Anterior cingulate cortex (tissue), 58 donors: Measurements from ENCODE around the gene HS2ST1.
A peak's percentile ranks its signal among the peaks of the same experiment; 100 is the strongest.
"Not testable (repeated sequence)": the region's sequence is repeated elsewhere in the genome, so short reads cannot be mapped to it uniquely, and the experiment has no call there.

Experiments
- DNase-seq, 58 donors: peaks; one replicate each; lab custom pipeline; 2025; lab: John Stamatoyannopoulos, UW

Gene HS2ST1

DNA sequence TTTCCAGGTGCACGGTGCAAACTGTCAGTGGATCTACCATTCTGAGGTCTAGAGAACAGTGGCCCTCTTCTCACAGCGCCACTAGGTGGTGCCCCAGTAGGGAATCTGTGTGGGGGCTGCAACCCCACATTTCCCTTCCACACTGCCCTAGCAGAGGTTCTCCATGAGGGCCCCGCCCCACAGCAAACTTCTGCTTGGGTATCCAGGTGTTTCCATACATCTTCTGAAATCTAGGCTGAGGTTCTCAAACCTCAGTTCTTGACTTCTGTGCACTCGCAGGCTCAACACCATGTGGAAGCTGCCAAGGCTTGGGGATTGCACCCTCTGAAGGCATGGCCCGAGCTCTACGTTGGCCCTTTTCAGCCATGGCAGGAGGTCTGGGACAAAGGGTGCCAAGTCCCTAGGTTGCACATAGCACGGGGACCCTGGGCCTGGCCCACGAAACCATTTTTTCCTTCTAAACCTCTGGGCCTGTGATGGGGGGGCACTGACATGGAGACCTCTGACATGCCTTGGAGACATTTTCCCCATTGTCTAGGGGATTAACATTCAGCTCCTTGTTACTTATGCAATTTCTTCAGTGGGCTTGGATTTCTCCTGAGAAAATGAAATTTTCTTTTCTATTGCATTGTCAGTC, 10.0 kb downstream of the HS2ST1 start:
- DNase-seq, result no peak

DNA sequence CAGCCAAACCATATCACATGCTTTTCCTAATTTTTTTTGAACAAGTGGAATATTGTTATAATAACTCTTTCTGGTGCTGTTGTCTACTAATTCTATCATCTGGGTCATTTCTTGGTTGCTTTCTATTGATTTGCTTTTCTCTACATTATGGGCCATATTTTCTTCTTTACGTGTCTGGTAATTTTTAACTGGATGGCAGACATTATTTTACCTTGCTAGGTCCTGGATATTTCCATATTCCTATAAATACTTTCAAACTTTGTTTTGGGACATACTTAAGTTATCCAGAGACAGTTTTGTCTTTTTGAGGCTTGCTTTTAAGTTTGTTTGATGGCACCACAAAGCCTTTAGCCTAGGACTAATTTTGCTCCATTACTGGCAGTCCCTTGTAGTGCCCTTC, 11.3 kb downstream of the HS2ST1 start:
- no peak for DNase-seq

DNA sequence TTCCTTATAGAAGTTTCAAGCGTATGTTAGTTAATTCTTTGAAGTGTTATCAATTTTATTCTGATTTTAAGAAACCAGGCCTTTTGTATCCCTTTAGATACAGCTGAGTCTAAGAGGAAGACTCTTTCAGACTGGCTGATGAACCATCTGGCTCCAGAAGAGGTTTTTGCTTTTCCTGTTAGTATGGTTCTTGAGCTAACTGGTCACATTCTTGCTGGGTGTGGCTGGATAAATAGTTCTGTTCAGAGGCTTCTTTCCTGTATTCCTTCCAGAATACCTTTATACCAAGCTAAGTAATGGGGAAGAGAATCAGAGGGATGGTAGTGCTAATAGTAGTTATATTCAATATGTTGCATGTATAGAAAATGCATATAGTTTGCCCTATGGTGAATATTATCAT, 12.4 kb downstream of the HS2ST1 start:
- no peak for DNase-seq

DNA sequence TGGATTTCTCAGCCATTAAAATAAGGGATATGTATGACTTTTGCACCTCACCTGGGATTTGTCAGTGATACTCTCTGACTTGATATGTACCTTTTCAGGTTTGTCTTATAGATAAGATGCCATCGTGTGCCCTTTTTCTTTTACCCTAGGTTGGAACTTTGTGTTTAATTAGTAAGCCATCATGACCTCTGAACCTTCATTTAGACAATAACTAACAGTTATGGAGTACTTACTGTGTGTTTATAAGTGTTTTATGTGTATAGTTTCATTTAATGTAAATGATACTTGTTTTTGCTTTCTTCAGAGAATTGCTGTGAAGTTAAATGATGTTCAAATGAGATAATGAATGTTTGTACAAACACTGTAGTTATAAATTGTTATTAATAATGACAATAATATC, 14.4 kb downstream of the HS2ST1 start:
- no peak for DNase-seq

DNA sequence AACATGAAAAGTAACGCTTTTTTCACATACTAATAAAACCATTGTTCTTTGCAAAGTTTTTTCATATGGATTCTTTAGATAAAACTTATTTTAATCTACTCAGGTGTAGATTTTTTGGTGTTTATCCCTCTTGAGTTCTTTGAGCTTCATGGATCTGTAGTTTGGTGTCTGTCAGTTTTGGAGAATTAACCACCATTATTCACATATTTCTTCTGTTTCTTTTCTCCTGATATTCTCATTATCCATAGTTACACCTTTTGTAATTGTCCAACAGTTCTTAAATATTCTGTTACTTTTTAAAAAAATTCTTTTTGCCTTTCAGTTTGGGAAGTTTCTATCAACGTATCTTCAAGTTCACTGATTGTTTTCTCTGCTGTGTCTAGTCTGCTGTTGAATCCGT, 18.6 kb downstream of the HS2ST1 start:
- DNase-seq, result no peak

DNA sequence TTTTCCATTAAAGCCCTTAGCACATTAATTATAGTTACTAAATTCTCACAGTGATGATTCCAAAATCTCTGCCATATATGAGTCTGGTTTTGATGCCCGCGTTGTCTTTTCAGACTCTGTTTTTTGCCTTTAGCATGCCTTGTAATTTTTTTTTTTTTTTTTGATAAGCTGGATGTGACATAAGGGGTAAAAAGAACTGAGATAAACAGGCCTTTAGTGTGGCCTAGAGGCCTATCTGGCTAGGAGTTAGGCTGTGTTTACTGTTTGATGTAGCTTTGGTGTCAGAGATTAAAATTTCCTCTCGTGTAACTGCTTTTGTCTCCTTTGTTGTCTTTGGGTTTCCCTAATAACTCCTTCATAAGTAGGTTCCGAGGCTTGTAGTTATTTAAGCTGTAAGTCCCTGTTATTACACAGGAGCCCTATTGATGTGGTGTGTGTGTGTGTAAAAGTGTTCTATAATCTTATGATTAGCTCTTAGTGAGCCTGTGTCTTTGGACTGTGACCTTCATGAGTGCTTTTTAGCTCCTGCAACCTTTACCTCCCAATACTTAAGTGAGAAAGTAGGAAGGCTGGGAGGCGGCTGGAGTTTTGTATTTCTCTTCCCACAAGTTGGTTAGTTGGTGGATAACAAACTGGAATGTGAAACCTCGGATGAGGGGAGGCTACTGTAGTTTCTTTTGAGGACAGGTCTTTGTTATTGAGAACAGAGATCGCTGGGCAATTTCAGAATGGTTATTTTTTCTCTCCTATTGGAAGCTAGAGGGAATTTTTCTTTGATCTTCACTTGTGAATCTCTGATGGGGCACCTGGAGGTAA, 19.3 kb downstream of the HS2ST1 start:
- no peak for DNase-seq

DNA sequence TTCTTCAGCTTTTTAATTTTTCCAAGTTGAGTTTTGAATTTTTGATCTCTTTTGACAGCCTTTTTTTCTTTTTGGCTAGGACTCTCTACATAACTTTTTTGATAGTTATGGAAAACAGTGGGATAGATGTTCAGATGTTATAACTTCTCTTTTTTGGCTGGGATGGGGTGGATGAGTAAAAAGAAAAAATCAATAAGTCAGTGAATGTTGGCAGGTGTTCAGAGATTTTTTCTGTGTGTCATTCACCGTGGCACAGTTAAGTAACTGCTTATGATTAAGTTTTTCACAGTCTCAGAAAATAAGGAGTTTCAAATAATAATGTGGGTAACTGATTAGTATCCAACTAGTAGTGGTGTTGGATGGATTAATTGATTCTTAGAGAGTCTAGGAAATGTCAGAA, 24.0 kb downstream of the HS2ST1 start:
- no peak for DNase-seq

DNA sequence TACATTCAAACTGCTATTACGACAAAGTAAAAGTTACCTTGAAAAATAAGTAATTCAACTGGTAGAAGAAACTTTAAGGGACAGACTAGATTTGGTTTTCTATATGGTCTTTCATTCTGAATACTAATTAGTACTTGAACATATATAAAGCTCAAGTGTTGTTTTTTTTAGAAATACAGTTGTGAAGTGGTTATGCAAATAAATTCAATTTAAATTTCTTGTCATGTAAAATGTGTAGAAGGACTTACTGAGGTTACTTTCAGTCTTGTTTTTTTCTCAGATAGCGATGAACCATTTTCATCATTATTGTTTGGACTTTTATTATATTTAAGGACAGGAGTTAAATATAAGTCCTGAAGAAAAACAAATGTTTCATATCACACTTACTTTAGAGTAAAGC, 24.4 kb downstream of the HS2ST1 start:
- DNase-seq, result no peak

DNA sequence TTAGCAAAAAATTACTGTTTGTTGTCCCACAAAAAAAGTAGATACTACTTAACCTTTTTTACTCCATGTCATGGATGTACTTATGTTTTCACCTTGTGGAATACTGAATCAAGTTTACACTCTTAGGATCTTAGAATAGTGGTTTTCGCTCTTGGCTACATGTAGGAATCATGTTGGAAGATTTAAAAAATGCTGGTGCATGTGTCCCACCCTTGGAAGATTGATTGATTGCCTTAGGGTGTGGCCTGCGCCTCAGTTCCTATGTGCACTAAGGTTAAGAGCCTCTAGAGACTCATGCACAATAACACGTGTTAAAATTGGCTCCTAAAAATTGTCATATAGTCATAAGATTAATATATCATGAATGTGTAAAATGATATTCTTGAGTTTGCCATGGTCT, 25.0 kb downstream of the HS2ST1 start:
- DNase-seq, result no peak

DNA sequence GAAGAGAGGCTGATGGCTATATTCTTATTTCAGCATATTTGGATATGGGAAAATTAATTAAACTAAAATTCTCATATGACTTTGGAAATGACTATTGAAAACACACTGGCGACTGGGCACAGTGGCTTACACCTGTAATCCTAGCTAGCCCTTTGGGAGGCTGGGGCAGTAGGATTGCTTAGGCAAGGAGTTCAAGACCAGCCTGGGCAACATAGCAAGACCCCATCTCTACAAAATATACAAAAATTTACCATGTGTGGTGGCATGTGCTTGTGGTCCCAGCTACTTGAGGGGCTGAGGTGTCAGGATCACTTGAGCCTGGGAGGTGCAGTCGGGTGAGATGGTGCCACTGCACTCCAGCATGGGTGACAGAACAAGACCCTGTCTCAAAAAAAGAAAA, 26.2 kb downstream of the HS2ST1 start:
- DNase-seq, result no peak

DNA sequence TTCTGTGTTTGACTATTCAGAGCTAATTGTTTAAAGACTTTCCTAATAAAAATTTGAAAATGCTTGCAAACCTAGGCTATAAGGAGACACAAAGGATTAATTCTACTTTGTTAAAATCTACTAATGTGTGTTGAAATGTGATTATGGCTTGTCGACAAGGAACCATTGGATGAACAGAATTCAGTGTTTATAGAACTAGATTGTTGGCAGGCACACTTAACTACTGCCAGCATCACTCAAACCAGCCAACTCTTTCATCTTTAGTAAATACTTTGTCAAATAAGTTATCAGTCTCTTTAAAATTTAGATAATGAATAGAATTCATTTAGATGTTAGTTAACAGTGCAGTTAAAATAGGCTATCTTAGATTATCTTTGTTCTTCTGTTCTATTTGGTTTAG, 27.6 kb downstream of the HS2ST1 start:
- DNase-seq, result no peak

DNA sequence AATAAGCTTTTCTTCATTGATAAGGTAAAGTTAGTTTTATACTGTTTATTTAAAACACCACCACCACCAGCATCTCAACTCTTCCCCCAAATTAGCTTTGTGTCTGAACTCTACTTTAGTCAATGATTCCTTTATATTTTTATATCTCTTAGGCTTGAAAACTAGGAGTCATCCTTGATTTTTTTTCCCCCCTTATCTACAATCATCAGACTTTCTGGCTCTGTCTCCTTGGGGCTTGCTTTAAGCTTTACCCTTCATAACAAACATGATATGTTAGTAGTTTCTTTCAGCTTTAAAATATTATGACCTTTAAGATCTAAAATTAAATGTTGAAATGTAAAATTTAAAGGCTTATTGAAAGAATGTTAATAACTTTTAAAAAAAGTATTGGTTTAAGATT, 28.3 kb downstream of the HS2ST1 start:
- DNase-seq, result no peak

DNA sequence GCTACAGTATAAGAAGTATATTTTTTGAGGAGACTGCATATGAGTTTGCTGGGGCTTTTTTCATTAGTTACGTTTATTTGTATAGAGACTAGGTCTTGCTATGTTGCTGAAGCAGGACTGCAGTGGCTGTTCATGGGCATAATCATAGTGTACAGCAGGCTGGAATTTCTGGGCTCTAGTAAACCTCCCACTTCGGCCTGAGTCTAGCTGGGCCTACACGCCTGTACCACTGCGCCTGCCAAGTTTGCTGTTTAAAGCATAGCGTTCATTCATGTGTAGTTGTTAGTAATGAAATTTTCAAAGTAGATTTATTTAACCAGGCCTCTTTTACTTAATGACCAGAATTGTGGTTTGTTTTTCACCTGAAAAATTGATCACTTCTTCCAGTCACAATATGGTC, 33.8 kb downstream of the HS2ST1 start:
- DNase-seq, result peak in 1 of 58 donors; percentile 2

DNA sequence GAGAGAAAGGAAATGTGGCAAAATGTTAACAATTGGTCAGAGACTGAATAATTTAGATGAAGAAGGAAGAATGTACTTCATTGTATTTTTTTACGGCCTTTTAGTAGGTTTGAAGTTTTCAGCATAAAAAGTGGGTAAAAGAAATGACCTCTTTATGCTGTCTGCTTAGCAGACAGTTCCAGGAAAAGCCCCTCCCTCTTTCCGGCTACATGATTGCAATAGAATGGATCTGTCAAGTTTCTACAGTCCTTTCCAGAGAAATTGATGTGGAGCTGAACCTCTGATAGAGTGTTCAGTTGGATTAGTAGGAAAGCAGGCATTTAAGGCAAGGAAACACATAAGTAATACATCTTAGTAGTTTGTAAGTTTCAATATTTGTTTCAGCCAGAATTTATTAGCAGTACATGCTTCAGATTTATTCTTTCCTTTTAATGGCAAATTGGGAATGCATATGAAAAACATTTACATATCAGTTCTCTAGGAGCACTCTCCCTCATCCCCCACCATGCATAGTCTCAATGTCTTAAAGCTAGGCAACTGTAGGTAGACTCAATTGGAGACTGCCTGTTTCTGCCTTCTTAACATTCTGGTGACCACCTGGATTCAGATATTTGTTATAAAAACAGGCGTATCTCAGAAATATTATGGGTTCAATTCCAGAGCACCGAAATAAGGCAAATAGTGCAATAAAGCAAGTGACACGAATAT, 36.4 kb downstream of the HS2ST1 start:
- DNase-seq, result peak in 1 of 58 donors; percentile 11

DNA sequence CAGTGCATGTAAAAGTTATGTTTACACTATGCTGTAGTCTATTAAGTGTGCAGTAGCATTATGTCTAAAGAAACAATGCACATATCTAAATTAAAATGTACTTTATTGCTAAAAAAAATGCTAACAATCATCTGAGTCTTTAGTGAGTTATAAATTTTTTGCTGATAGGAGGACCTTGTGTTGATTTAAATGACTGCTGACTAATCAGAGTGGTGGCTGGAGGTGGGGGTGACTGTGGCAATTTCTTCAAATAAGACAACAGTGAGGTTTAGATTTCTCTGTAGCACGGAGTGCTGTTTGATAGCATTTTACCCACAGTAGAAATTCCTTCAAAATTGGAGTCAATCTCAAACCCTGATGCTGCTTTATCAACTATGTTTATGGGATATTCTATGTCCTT, 37.0 kb downstream of the HS2ST1 start:
- no peak for DNase-seq

DNA sequence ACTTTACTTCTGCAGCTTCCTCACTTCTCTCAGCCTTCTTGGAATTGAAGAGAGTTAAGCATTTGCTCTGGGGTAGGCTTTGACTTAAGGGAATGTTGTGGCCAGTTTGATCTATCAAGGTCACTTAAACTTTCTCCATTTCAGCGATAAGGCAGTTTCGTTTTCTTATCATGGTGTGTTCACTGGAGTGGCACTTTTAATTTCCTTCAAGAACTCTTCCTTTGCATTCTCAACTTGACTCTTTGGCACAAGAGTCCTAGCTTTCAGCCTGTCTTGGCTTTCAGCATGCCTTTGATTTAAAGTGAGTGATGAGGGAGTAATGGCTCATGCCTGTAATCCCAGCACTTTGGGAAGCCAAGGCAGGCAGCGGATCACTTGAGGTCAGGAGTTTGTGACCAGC, 38.7 kb downstream of the HS2ST1 start:
- DNase-seq, result no peak

DNA sequence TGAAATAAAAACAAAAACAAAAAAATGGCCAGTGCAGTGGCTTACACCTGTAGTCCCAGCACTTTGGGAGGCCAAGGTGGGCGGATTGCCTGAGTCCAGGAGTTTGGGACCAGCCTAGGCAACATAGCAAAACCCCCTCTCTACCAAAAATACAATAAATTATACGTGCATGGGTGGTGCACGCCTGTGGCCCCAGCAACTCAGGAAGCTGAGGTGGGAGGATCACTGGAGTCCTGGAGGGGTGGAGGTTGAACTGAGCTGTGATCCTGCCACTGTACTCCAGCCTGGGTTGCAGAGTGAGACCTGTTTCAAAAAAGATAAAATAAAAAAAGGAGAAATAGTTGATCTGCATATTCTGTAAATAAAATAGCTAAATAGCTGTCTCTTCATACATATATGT, 41.2 kb downstream of the HS2ST1 start:
- DNase-seq, result no peak

DNA sequence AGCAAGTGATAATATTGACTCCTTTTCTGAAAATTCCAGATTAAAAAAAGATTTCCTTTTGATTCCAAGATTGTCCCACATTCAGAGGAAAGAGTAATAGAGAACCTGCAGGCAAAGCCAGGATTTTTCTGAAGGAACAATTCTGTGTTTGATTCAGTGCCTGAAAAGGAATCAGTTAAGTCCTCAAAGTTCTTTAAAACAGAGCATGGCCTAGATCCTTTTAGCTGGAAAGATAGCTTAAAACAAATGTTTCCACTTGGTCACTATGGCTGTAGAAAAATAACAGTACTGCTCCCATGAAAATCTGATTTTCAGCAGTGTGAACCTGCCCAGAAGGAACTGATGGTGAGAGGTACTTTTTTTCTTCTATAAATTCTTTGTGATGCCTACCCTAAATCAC, 41.8 kb downstream of the HS2ST1 start:
- no peak for DNase-seq

DNA sequence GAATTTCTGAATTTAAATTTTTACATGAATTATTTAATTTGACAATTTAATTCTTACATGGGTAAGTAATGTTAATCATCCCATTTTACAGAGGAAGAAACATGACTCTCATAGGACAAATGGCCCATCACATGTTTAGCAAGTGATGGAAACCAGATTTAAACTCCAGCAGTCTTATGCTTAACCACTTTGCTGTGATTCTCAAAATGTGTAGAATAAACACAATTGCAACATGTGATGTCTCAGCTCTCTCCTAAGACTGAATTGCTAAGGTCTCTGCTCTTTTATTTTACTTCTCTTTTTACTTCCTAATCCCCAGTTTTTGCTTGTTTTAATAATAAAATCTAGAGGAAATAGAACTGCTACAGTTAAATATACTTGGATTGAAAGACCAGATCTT, 42.8 kb downstream of the HS2ST1 start:
- no peak for DNase-seq

DNA sequence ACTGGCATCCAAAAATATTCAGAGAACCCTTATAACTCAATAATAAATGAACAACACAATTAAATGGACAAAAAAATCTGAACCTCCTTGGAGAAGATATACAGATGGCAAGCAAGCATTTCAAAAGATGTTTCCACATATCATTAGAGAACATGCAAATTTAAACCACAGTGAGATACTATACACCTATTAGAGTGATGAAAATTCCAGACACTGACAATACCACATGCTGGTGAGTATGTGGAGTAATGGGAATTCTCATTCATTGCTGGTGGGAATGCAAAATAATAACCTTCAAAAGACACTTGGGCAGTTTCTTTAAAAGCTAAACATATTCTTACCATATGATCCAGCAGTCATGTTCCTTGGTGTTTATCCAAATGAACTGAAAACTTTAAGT, 46.1 kb downstream of the HS2ST1 start:
- DNase-seq, result no peak

DNA sequence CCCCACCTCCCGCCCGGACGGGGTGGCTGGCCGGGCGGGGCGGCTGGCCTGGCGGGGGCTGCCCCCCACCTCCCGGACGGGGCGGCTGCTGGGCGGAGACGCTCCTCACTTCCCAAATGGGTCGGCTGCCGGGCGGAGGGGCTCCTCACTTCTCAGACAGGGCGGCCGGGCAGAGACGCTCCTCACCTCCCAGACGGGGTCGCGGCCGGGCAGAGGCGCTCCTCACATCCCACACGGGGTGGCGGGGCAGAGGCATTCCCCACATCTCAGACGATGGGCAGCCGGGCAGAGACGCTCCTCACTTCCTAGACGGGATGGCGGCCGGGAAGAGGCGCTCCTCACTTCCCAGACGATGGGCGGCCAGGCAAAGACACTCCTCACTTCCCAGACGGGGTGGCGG, 49.4 kb downstream of the HS2ST1 start:
- not testable (repeated sequence) for DNase-seq
